ENCODE results near the gene CA10. TPM values are rescaled to one million over a fixed set of nuclear protein-coding genes. Genes with fewer than 3 reads are reported as not detected.

CA10 gene
- total and polyA plus RNA-seq, 2 donors (not counting 3 experiments of a cell fraction or from before 2014, with no cell fraction given) = not detected

DNA sequence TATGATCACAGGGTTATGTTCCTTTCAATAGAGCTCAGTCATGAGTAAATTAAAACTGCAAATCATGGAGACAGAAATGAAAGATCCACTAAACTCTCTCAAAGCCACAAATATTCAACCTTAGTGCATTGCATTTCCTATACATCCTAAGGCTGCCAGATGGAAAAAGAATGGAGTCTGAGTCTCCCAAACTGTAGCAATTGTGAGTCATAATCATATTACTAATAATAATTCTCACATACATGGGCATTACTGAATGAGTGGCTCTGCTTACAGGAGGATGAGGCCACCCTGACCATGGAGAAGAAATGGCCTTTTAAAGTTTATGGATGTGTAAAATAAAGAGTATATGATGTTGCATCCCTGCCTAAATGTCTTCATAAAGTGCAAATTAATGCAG, 3.2 kb downstream of the CA10 start:
- DNase-seq (ENCODE audit: low read depth, low spot score) (no peak), FAIRE-seq (no peak)
- intact Hi-C loops (cut with micrococcal nuclease) = no loop called here
- POLR2A ChIA-PET = no interaction called here
- Histone ChIP-seq H2AFZ (ENCODE audit: low read depth, low read length) (no peak overlapping the region), H3K9ac (replicated peaks; ENCODE audit: extremely low read depth, insufficient read depth, low read length) (no peak overlapping the region), H3K4me3 (replicated peaks in 1 of 3; ENCODE audit: insufficient read depth in 1 of 3, low read depth in 1 of 3, low read length in 3 of 3) (no peak overlapping the region), H3K4me1 (ENCODE audit: control insufficient read depth, extremely low read depth, insufficient read depth, low read length) (no peaks in the 10 kb centered on the region), H4K20me1 (replicated peaks; ENCODE audit: control insufficient read depth, extremely low read depth, insufficient read depth, low read length) (no peaks in the 10 kb centered on the region), H3K36me3 (ENCODE audit: control insufficient read depth in 2 of 2, extremely low read depth in 1 of 2, insufficient read depth in 2 of 2, low read length in 2 of 2) (no peaks in the 10 kb centered on the region), H3K79me2 (ENCODE audit: control insufficient read depth, insufficient read depth, low read length) (no peaks in the 10 kb centered on the region), H3K4me2 (ENCODE audit: insufficient read depth, low read length) (no peak overlapping the region), H3K9me3 (replicated peaks; ENCODE audit: control insufficient read depth, insufficient read depth, low read length) (no peaks in the 10 kb centered on the region), H3K27me3 (ENCODE audit: control insufficient read depth in 2 of 2, insufficient read depth in 2 of 2, low read length in 2 of 2) (peaks cover 4 to 6% of the 10 kb centered on the region in 2 experiments), H3K9me1 (replicated peaks; ENCODE audit: control insufficient read depth, extremely low read depth, insufficient read depth, low read length) (no peaks in the 10 kb centered on the region), H3K27ac (ENCODE audit: insufficient read depth, low read depth, low read length) (no peak overlapping the region)
- CTCF ChIA-PET = no interaction called here
- TF ChIP-seq, protein P1, sequence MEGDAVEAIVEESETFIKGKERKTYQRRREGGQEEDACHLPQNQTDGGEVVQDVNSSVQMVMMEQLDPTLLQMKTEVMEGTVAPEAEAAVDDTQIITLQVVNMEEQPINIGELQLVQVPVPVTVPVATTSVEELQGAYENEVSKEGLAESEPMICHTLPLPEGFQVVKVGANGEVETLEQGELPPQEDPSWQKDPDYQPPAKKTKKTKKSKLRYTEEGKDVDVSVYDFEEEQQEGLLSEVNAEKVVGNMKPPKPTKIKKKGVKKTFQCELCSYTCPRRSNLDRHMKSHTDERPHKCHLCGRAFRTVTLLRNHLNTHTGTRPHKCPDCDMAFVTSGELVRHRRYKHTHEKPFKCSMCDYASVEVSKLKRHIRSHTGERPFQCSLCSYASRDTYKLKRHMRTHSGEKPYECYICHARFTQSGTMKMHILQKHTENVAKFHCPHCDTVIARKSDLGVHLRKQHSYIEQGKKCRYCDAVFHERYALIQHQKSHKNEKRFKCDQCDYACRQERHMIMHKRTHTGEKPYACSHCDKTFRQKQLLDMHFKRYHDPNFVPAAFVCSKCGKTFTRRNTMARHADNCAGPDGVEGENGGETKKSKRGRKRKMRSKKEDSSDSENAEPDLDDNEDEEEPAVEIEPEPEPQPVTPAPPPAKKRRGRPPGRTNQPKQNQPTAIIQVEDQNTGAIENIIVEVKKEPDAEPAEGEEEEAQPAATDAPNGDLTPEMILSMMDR (IDR thresholded peaks at IDR 0.05; ENCODE audit: extremely low read depth in 1 of 2, insufficient read depth in 1 of 2, low read depth in 1 of 2, low read length in 2 of 2) = no peak
- TF ChIP-seq EZH2 (IDR thresholded peaks at IDR 0.05; ENCODE audit: borderline replicate concordance, low read depth, low read length, severe bottlenecking) = no peak
- TF ChIP-seq MYC (IDR thresholded peaks at IDR 0.05; ENCODE audit: low read depth, low read length) = no peak
- dilution Hi-C loops (cut with MboI; ENCODE audit: extremely low pct_ligation_motif_present, low sequenced_read_pairs) = no loop called here
- no TSS peak for BruUV-seq (replicated peaks)

DNA sequence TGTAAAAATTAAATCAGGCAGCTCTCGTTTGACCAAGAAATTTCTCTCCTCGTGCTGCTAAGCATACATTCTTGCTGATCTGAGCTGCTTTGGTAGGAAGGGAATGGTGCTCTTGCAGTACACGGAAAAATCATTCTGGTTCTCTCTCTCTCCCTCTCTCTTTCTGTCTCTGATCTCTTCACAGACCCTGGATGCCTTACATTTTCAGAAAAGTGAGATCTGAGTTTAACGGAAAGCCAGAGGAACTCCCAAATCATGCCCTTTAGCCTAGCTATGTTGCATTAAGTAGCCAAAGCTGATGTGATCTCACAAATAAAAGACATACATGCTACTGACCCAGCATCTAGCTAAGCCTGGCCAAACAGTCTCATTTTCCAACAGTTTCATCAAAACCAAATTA, 4.0 kb downstream of the CA10 start:
- Histone ChIP-seq H3K9ac (replicated peaks; ENCODE audit: extremely low read depth, insufficient read depth, low read length) (no peak overlapping the region), H3K4me2 (ENCODE audit: insufficient read depth, low read length) (no peak overlapping the region), H3K79me2 (ENCODE audit: control insufficient read depth, insufficient read depth, low read length) (no peaks in the 10 kb centered on the region), H3K4me3 (replicated peaks in 1 of 3; ENCODE audit: insufficient read depth in 1 of 3, low read depth in 1 of 3, low read length in 3 of 3) (no peak overlapping the region), H3K4me1 (ENCODE audit: control insufficient read depth, extremely low read depth, insufficient read depth, low read length) (no peaks in the 10 kb centered on the region), H3K9me1 (replicated peaks; ENCODE audit: control insufficient read depth, extremely low read depth, insufficient read depth, low read length) (no peaks in the 10 kb centered on the region), H3K36me3 (ENCODE audit: control insufficient read depth in 2 of 2, extremely low read depth in 1 of 2, insufficient read depth in 2 of 2, low read length in 2 of 2) (no peaks in the 10 kb centered on the region), H3K9me3 (replicated peaks; ENCODE audit: control insufficient read depth, insufficient read depth, low read length) (no peaks in the 10 kb centered on the region), H3K27ac (ENCODE audit: insufficient read depth, low read depth, low read length) (no peak overlapping the region), H4K20me1 (replicated peaks; ENCODE audit: control insufficient read depth, extremely low read depth, insufficient read depth, low read length) (no peaks in the 10 kb centered on the region), H3K27me3 (ENCODE audit: control insufficient read depth in 2 of 2, insufficient read depth in 2 of 2, low read length in 2 of 2) (peaks cover 4 to 6% of the 10 kb centered on the region in 2 experiments), H2AFZ (ENCODE audit: low read depth, low read length) (no peak overlapping the region)
- dilution Hi-C loops (cut with MboI; ENCODE audit: extremely low pct_ligation_motif_present, low sequenced_read_pairs) (no loop called here), intact Hi-C loops (cut with micrococcal nuclease) (no loop called here)
- FAIRE-seq (no peak), DNase-seq (ENCODE audit: low read depth, low spot score) (no peak)
- TF ChIP-seq, protein P2, sequence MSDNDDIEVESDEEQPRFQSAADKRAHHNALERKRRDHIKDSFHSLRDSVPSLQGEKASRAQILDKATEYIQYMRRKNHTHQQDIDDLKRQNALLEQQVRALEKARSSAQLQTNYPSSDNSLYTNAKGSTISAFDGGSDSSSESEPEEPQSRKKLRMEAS (IDR thresholded peaks at IDR 0.05; ENCODE audit: insufficient read depth, insufficient read length) = no peak
- no peak for TF ChIP-seq GATA2 (IDR thresholded peaks at IDR 0.05; ENCODE audit: insufficient read depth, insufficient read length, low read depth, low read length)
- no peak for TF ChIP-seq JUN (IDR thresholded peaks at IDR 0.05; ENCODE audit: borderline replicate concordance, insufficient read depth, insufficient read length, low read depth)
- no peak for TF ChIP-seq EZH2 (IDR thresholded peaks at IDR 0.05; ENCODE audit: borderline replicate concordance, low read depth, low read length, severe bottlenecking)
- TF ChIP-seq, protein P1 (IDR thresholded peaks at IDR 0.05; ENCODE audit: extremely low read depth in 1 of 2, insufficient read depth in 1 of 2, low read depth in 1 of 2, low read length in 2 of 2) = no peak
- no peak for TF ChIP-seq POLR2A (IDR thresholded peaks at IDR 0.05; ENCODE audit: low read depth, low read length)
- TF ChIP-seq FOS (IDR thresholded peaks at IDR 0.05; ENCODE audit: borderline replicate concordance, insufficient read depth, low read length) = no peak
- TF ChIP-seq POLR2AphosphoS5 (IDR thresholded peaks at IDR 0.05; ENCODE audit: insufficient read depth, low read depth, low read length) = no peak
- TF ChIP-seq MYC (IDR thresholded peaks at IDR 0.05; ENCODE audit: low read depth, low read length) = no peak
- BruUV-seq (replicated peaks) = no TSS peak
- ChIA-PET CTCF (no interaction called here), POLR2A (no interaction called here)
